COLO668 (cell line): ENCODE measurements around the gene MS4A14.
A peak's percentile ranks its signal among the peaks of the same experiment; 100 is the strongest.
"Not testable (repeated sequence)": the region's sequence is repeated elsewhere in the genome, so short reads cannot be mapped to it uniquely, and the experiment has no call there.

Experiments
- DNase-seq: peaks from one replicate; lab custom pipeline; 2025; ENCODE audit not compliant: unreplicated experiment; lab: John Stamatoyannopoulos, UW

The MS4A14 gene

GRCh38 chr11:60389279-60389910 is 6.9 kb upstream of the MS4A14 start:
- DNase-seq, result no peak

- DNase-seq, result no peak
Measured at GRCh38 chr11:60390419-60390818, 5.8 kb upstream of the MS4A14 start.

GRCh38 chr11:60392361-60392760 is 3.9 kb upstream of the MS4A14 start:
- no peak for DNase-seq

GRCh38 chr11:60393016-60393415 is 3.2 kb upstream of the MS4A14 start:
- DNase-seq, result no peak

- no peak for DNase-seq
Measured at GRCh38 chr11:60394666-60395380, 1.4 kb upstream of the MS4A14 start.

- no peak for DNase-seq
Measured at GRCh38 chr11:60396799-60397198, 540 bp downstream of the MS4A14 start.

GRCh38 chr11:60420015-60420414 is 23.8 kb downstream of the MS4A14 start:
- no peak for DNase-seq

GRCh38 chr11:60422609-60423008 is 26.4 kb downstream of the MS4A14 start:
- no peak for DNase-seq

GRCh38 chr11:60428517-60428916 is 32.3 kb downstream of the MS4A14 start:
- peak; percentile 47 for DNase-seq

GRCh38 chr11:60429272-60429671 is 33.0 kb downstream of the MS4A14 start, which contains the start of gene MS4A5:
Gene MS4A5 (plus strand): TSS chr11:60429572. CDS start chr11:60429675, 103 bp downstream.
- DNase-seq, result no peak

GRCh38 chr11:60431251-60431650 is 35.0 kb downstream of the MS4A14 start:
- DNase-seq, result no peak

- no peak for DNase-seq
Measured at GRCh38 chr11:60433401-60433800, 37.1 kb downstream of the MS4A14 start.

GRCh38 chr11:60447070-60447469 is 50.8 kb downstream of the MS4A14 start:
- DNase-seq, result no peak

GRCh38 chr11:60447846-60448245 is 51.6 kb downstream of the MS4A14 start:
- no peak for DNase-seq

- DNase-seq, result not testable (repeated sequence)
Measured at GRCh38 chr11:60451185-60451584, 54.9 kb downstream of the MS4A14 start.

GRCh38 chr11:60454212-60454611 is 58.0 kb downstream of the MS4A14 start:
- DNase-seq, result no peak

GRCh38 chr11:60455531-60456042 is 59.3 kb downstream of the MS4A14 start, which contains the start of gene MS4A1:
Gene MS4A1 (plus strand): TSS chr11:60455847. CDS start chr11:60462375, 6,528 bp downstream.
- DNase-seq, result no peak

GRCh38 chr11:60457576-60457975 is 61.3 kb downstream of the MS4A14 start:
- DNase-seq, result no peak

- no peak for DNase-seq
Measured at GRCh38 chr11:60459345-60459744, 63.1 kb downstream of the MS4A14 start.
